ENCODE measurements around the gene AUH.

- TF ChIP-seq NFRKB (IDR thresholded peaks at IDR 0.05) (no peak), PKNOX1 (IDR thresholded peaks at IDR 0.05) (no peak), ARNT (IDR thresholded peaks at IDR 0.05) (no peak), SP1 (IDR thresholded peaks at IDR 0.05) (no peak), L3MBTL2 (conservative IDR thresholded peaks at IDR 0.05) (no peak), ZNF384 (IDR thresholded peaks at IDR 0.05) (no peak), HDGF (IDR thresholded peaks at IDR 0.05; ENCODE audit: borderline replicate concordance) (no peak)
These were observed 113.0 kb downstream of the AUH start for GRCh38 chr9:91248707-91249106.

Measured in HEK293T (cell line).